BE2C (cell line): ENCODE results near the gene FBXO2.

Experiments
- DNase-seq: peaks from one replicate; pipeline ENCODE4 v3.0.0-alpha.2; 2020
- H3K27me3 ChIP-seq: fragments of 250-450 bp; sonication (Bioruptor Pico); 2 replicates; pipeline ENCODE4 v1.5.1; 2020; ENCODE audit warnings: mild to moderate bottlenecking
- H3K36me3 ChIP-seq: fragments of 250-450 bp; sonication (Bioruptor Pico); 2 replicates; pipeline ENCODE4 v1.5.1; 2020; ENCODE audit warnings: mild to moderate bottlenecking
- H3K4me1 ChIP-seq: fragments of 250-450 bp; sonication (Bioruptor Pico); 2 replicates; pipeline ENCODE4 v1.5.1; 2020
- H3K4me3 ChIP-seq: 2 replicates; pipeline ENCODE4 v1.5.1; 2011; ENCODE audit warnings: low read depth, low read length
- H3K9me3 ChIP-seq: fragments of 250-450 bp; sonication (Bioruptor Pico); 2 replicates; pipeline ENCODE4 v1.5.1; 2020
- TF ChIP-seq, protein P1 (sequence below): IDR thresholded peaks from 2 replicates; pipeline ENCODE4 v1.5.1; 2012; ENCODE audit warnings: mild to moderate bottlenecking, low read depth, low read length

The FBXO2 gene

GRCh38 chr1:11641776-11642305, 12.4 kb downstream of the FBXO2 start:
- Histone ChIP-seq H3K27me3 (no peaks in the 10 kb centered on the region), H3K4me3 (no peak overlapping the region), H3K36me3 (no peaks in the 10 kb centered on the region), H3K9me3 (no peaks in the 10 kb centered on the region), H3K4me1 (no peaks in the 10 kb centered on the region)
- TF ChIP-seq, protein P1, sequence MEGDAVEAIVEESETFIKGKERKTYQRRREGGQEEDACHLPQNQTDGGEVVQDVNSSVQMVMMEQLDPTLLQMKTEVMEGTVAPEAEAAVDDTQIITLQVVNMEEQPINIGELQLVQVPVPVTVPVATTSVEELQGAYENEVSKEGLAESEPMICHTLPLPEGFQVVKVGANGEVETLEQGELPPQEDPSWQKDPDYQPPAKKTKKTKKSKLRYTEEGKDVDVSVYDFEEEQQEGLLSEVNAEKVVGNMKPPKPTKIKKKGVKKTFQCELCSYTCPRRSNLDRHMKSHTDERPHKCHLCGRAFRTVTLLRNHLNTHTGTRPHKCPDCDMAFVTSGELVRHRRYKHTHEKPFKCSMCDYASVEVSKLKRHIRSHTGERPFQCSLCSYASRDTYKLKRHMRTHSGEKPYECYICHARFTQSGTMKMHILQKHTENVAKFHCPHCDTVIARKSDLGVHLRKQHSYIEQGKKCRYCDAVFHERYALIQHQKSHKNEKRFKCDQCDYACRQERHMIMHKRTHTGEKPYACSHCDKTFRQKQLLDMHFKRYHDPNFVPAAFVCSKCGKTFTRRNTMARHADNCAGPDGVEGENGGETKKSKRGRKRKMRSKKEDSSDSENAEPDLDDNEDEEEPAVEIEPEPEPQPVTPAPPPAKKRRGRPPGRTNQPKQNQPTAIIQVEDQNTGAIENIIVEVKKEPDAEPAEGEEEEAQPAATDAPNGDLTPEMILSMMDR = no peak
- DNase-seq = no peak

DNA sequence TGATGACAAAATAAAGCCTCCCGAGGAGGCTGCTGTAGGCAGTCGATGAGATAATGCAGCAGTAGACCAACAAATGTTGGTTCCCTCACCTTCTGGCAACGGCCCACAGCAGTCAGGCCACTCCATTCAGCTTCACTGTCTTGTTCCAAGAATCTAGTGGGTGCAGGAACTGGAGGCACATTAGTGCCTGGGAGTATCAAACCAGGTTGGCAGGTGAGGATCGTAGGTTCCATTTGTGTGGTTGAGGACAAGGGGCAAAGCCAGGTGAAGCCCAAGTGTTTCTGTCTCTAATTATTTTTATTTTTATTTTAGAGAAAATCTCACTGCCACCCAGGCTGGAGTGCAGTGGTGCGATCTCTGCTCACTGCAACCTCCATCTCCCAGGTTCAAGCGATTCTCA, 13.3 kb downstream of the FBXO2 start:
- no peak for DNase-seq
- H3K27me3 ChIP-seq = no peaks in the 10 kb centered on the region
- no peaks in the 10 kb centered on the region for H3K9me3 ChIP-seq
- TF ChIP-seq, protein P1 = no peak
- no peaks in the 10 kb centered on the region for H3K4me1 ChIP-seq
- H3K36me3 ChIP-seq = no peaks in the 10 kb centered on the region
- no peak overlapping the region for H3K4me3 ChIP-seq

- no peaks in the 10 kb centered on the region for H3K9me3 ChIP-seq
- DNase-seq = no peak
- H3K4me3 ChIP-seq = no peak overlapping the region
- TF ChIP-seq, protein P1 = no peak
- no peaks in the 10 kb centered on the region for H3K4me1 ChIP-seq
- no peaks in the 10 kb centered on the region for H3K27me3 ChIP-seq
- no peaks in the 10 kb centered on the region for H3K36me3 ChIP-seq
Measured at GRCh38 chr1:11640101-11640500, 14.1 kb downstream of the FBXO2 start.

DNA sequence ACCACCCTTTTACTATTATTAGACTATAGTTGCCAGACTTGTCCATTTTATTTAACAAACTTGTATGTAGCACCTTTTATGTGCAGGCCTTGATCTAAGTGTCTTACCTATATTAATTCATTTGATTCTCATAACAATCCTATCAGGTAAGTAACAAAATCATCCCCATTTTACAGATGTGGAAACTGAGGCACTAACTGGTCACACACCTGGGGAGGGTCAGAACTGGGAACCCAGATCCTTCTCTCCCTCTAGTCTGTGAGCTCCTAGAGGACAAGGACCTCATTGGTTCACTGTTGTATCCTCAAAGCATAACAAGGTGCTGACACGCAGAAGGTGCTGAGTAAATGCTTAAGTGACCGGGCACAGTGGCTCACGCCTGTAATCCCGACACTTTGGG, 14.9 kb downstream of the FBXO2 start:
- H3K4me3 ChIP-seq = no peak overlapping the region
- TF ChIP-seq, protein P1 = no peak

GRCh38 chr1:11638121-11638520, 16.1 kb downstream of the FBXO2 start:
- Histone ChIP-seq H3K4me3 (no peak overlapping the region), H3K4me1 (no peaks in the 10 kb centered on the region; the same call in 1 of the 2 replicates), H3K36me3 (no peaks in the 10 kb centered on the region), H3K9me3 (no peaks in the 10 kb centered on the region), H3K27me3 (no peaks in the 10 kb centered on the region)
- TF ChIP-seq, protein P1 = no peak
- no peak for DNase-seq

More for the DNA sequence above, 14.9 kb downstream of the FBXO2 start:
- Histone ChIP-seq H3K36me3 (no peaks in the 10 kb centered on the region), H3K27me3 (no peaks in the 10 kb centered on the region), H3K9me3 (no peaks in the 10 kb centered on the region), H3K4me1 (no peaks in the 10 kb centered on the region; the same call in 1 of the 2 replicates)
- DNase-seq = no peak

DNA sequence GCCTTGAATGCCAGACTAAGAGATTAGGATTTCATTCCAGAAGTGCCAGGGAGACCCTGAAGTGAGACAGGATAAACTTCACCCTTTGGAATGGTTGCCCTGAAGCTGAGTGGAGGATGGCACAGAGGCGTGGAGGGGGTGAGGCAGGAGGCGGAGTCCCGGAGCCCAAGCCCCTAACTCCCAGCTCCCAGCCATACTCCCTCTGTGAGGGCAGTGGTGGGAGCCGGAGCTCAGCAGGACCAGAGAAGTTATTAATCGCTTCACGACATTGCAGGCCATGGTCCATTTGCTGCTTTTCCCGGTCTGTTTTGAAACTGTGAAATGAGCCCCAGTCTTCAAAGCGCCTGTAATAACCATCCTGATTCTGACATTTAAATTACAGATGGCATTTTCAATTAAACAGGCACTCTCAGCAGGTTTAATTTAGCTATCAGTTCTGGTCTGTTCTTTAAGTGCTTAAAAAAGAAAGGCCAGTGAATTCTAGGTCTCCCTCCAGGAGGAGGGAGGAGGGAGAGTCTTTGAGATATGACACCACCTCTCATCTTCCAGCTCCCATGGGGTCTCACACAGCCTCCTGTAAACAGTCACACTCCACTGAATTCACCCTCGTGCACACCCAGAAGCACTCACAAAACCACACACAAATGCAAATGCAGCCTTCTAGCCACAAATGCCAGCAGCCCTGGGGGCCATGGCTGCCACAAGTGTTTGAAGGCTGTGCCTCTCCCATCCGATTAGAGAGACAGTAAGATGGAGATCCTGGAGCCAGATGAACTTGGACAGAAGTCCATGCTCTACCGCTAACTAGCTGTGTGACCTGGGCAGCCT, 19.6 kb downstream of the FBXO2 start:
- H3K9me3 ChIP-seq = no peaks in the 10 kb centered on the region
- peaks cover 4% of the 10 kb centered on the region for H3K4me1 ChIP-seq
- TF ChIP-seq, protein P1 = no peak
- H3K36me3 ChIP-seq = no peaks in the 10 kb centered on the region
- DNase-seq = no peak
- H3K4me3 ChIP-seq = no peak overlapping the region
- H3K27me3 ChIP-seq = no peaks in the 10 kb centered on the region
